ENCODE results near the gene THSD7B.

GRCh38 chr2:136823291-136823690 lies 57.9 kb downstream of the THSD7B start:
- TF ChIP-seq POLR2A (IDR thresholded peaks at IDR 0.05; ENCODE audit: low read depth) (no peak), CTCF (IDR thresholded peaks at IDR 0.05) (no peak), POLR2AphosphoS5 (IDR thresholded peaks at IDR 0.05) (no peak)

Measured in esophagus muscularis mucosa (tissue), 3 donors.